ENCODE measurements around the gene KLHL40.
"Not testable (repeated sequence)": the region's sequence is repeated elsewhere in the genome, so short reads cannot be mapped to it uniquely, and the experiment has no call there.

Gene KLHL40

GRCh38 chr3:42705962-42706585, 20.7 kb downstream of the KLHL40 start:
- no peak for DNase-seq

GRCh38 chr3:42706721-42707619, 21.6 kb downstream of the KLHL40 start:
- no peak for DNase-seq

- DNase-seq = no peak
These were observed 22.5 kb downstream of the KLHL40 start for GRCh38 chr3:42707620-42708355.

- DNase-seq = no peak
These were observed 23.3 kb downstream of the KLHL40 start for GRCh38 chr3:42708611-42709151.

- no peak for DNase-seq
These were observed 24.3 kb downstream of the KLHL40 start for GRCh38 chr3:42709621-42710020.

- DNase-seq = no peak
These were observed 25.1 kb downstream of the KLHL40 start for GRCh38 chr3:42710323-42711021.

GRCh38 chr3:42711491-42712343, 26.4 kb downstream of the KLHL40 start:
- DNase-seq = no peak

GRCh38 chr3:42712344-42712648, 27.0 kb downstream of the KLHL40 start:
- no peak for DNase-seq

- DNase-seq = no peak
These were observed 27.5 kb downstream of the KLHL40 start for GRCh38 chr3:42712688-42713372.

GRCh38 chr3:42713747-42714146, 28.4 kb downstream of the KLHL40 start:
- no peak for DNase-seq

- no peak for DNase-seq
These were observed 29.0 kb downstream of the KLHL40 start for GRCh38 chr3:42714171-42714852.

- DNase-seq = no peak
These were observed 32.0 kb downstream of the KLHL40 start for GRCh38 chr3:42717306-42717705.

GRCh38 chr3:42718338-42718737, 33.0 kb downstream of the KLHL40 start:
- no peak for DNase-seq

- DNase-seq = no peak
These were observed 33.7 kb downstream of the KLHL40 start for GRCh38 chr3:42719002-42719401.

GRCh38 chr3:42720126-42720525, 34.8 kb downstream of the KLHL40 start:
- no peak for DNase-seq

- DNase-seq = no peak
These were observed 36.4 kb downstream of the KLHL40 start for GRCh38 chr3:42721690-42722089.

GRCh38 chr3:42722442-42722841, 37.1 kb downstream of the KLHL40 start:
- not testable (repeated sequence) for DNase-seq

GRCh38 chr3:42723219-42723618, 37.9 kb downstream of the KLHL40 start:
- no peak for DNase-seq

- DNase-seq = no peak
These were observed 40.1 kb downstream of the KLHL40 start for GRCh38 chr3:42725454-42725853.

- no peak for DNase-seq
These were observed 42.7 kb downstream of the KLHL40 start for GRCh38 chr3:42728056-42728455.

Data from CD4-positive, alpha-beta T cell treated with Interferon alpha-2 for 1 hour (primary cell).